ENCODE data around the gene SPEN. TPM values are rescaled to one million over a fixed set of nuclear protein-coding genes. Genes with fewer than 3 reads are reported as not detected.

SPEN gene
- total and polyA plus RNA-seq, 2 of the 13 experiments (the other 11 are each of a cell fraction or from before 2014, with no cell fraction given) = 4.8 to 14.0 TPM

- TF ChIP-seq ZC3H13 (CRISPR knock-in tag; IDR thresholded peaks at IDR 0.05) (no peak; the same call in 1 of the 2 replicates), GPN1 (CRISPR knock-in tag; IDR thresholded peaks at IDR 0.05; ENCODE audit: borderline replicate concordance) (no peak), ZNF564 (CRISPR knock-in tag; IDR thresholded peaks at IDR 0.05) (no peak; the same call in 1 of the 2 replicates), RCOR2 (CRISPR knock-in tag; IDR thresholded peaks at IDR 0.05) (no peak; the same call in none of the 2 replicates), HIC2 (CRISPR knock-in tag; IDR thresholded peaks at IDR 0.05; ENCODE audit: low read depth) (peak; percentile 88), ZNF230 (CRISPR knock-in tag; IDR thresholded peaks at IDR 0.05) (no peak), ZBTB43 (CRISPR knock-in tag; conservative IDR thresholded peaks at IDR 0.05) (no peak; the same call in 1 of the 2 replicates), NRL (CRISPR knock-in tag; IDR thresholded peaks at IDR 0.05; ENCODE audit: borderline replicate concordance) (no peak), RXRA (CRISPR knock-in tag; IDR thresholded peaks at IDR 0.05) (peak; percentile 95), ZNF121 (CRISPR knock-in tag; IDR thresholded peaks at IDR 0.05) (peak; percentile 28; the same call in 1 of the 2 replicates), ZNF746 (CRISPR knock-in tag; IDR thresholded peaks at IDR 0.05) (peak; percentile 76), TERF1 (CRISPR knock-in tag; IDR thresholded peaks at IDR 0.05) (no peak), DR1 (CRISPR knock-in tag; IDR thresholded peaks at IDR 0.05) (no peak; the same call in 1 of the 2 replicates), ZMYM3 (CRISPR knock-in tag; IDR thresholded peaks at IDR 0.05) (peak; percentile 86), ZNF317 (CRISPR knock-in tag; IDR thresholded peaks at IDR 0.05) (peak; percentile 65), ZNF747 (CRISPR knock-in tag; IDR thresholded peaks at IDR 0.05; ENCODE audit: borderline replicate concordance) (peak; percentile 88), RELA (CRISPR knock-in tag; IDR thresholded peaks at IDR 0.05) (no peak), ZFAT (CRISPR knock-in tag; conservative IDR thresholded peaks at IDR 0.05) (no peak), ZNF878 (CRISPR knock-in tag; IDR thresholded peaks at IDR 0.05) (no peak), GTF3A (CRISPR knock-in tag; conservative IDR thresholded peaks at IDR 0.05) (no peak), SMAD9 (CRISPR knock-in tag; IDR thresholded peaks at IDR 0.05) (no peak), TARDBP (CRISPR knock-in tag; IDR thresholded peaks at IDR 0.05) (peak; percentile 69; the same call in 1 of the 2 replicates), YEATS4 (CRISPR knock-in tag; IDR thresholded peaks at IDR 0.05; ENCODE audit: borderline replicate concordance) (peak; percentile 53; the same call in 1 of the 2 replicates), KLF15 (CRISPR knock-in tag; IDR thresholded peaks at IDR 0.05; ENCODE audit: borderline replicate concordance) (no peak; the same call in 1 of the 2 replicates), ZNF441 (CRISPR knock-in tag; IDR thresholded peaks at IDR 0.05; ENCODE audit: borderline replicate concordance) (peak; percentile 41; the same call in 1 of the 2 replicates), HDAC2 (CRISPR knock-in tag; IDR thresholded peaks at IDR 0.05) (peak; percentile 86), HOXA3 (CRISPR knock-in tag; IDR thresholded peaks at IDR 0.05) (peak; percentile 77)
Measured at GRCh38 chr1:15799928-15800835, 47.3 kb upstream of the SPEN start (continued).
